HG03575 (cell line): ENCODE results near the gene CST9.

Experiments
- ATAC-seq: cut with Tn5 transposase; IDR thresholded peaks from one replicate; pipeline ENCODE4 v1.9.1; 2021; ENCODE audit not compliant: unreplicated experiment, insufficient number of reproducible peaks, low FRiP score; ENCODE audit errors: extremely low read depth

Gene CST9

GRCh38 chr20:23568320-23568970 is 37.3 kb downstream of the CST9 start, which contains the start of gene CST9L:
Gene CST9L (minus strand): TSS chr20:23568484. CDS start chr20:23568450, 34 bp downstream.
- no peak for ATAC-seq

DNA sequence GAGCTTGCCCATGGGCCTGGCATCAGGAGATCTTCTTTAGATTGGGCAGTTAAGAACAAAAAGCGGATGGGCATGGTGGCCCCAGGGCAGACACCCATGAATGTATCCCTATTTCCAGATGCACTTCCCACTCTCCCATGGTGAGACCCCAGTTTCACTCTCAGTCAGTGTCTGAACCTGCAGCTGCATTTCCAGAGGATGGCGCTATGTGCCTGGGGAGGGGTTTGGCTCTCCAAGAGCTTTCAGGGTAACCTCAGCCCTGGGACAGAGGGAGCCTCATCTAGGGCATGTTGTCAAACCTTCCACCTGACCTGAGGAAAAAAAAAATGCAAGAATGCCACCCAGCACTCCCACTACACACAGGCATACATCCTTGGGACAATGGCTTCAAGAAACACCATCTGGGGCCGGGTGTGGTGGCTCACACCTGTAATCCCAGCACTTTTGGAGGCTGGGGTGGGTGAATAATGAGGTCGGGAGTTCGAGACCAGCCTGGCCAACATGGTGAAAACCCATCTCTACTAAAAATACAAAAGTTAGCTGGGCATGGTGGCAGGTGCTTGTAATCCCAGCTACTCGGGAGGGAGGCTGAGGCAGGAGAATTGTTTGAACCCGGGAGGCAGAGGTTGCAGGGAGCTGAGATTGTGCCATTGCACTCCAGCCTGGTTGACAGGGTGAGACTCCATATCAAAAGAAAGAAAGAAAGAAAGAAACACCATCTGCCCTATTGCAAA is 39.4 kb downstream of the CST9 start:
- ATAC-seq: no peak

DNA sequence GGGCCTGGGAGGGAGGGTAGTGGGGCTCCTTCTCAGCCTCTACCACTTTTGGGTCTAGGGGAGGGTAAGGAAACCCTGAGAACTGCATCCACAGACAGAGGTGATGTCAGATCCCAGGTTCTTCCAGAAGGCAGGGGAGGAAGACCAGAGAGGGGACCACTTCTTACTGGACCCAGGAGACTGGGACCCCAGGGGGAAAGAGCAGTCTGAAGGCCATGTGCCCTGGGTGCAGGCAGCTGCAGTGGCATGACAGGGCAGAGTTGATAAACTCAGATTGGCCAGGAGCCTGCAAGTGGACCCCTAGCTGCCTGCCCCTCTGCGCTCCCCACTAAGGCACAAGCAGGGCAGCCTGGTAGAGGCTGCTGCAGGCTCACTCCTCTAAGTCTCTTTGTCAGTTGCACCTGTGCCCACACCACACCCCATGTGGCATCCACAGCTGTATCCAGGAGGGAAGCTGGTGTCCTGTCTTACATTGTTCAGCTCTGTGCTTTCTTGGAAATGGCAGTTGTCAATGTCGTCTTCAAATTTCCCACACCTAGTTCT is 40.1 kb downstream of the CST9 start:
- no peak for ATAC-seq

- ATAC-seq: no peak
Measured at GRCh38 chr20:23564927-23565326, 40.8 kb downstream of the CST9 start.

- no peak for ATAC-seq
Measured at GRCh38 chr20:23562721-23563342, 42.9 kb downstream of the CST9 start.

DNA sequence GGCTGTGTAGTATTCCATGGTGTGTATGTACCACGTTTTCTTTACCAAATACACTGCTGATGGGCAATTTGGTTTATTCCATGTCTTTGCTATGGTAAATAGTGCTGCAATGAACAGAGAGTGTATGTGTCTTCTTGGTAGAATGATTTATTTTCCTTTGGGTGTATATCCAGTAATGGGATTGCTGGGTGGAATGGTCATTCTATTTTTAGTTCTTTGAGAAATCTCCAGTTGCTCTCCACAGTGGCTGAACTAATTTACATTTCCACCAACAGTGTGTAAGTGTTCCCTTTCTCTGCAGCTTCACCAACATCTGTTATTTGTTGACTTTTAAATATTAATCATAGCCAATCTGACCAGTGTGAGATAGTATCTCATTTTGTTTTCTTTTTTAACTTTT is 51.3 kb downstream of the CST9 start:
- ATAC-seq: no peak
